Measurements from ENCODE around the gene CCDC40.

DNA sequence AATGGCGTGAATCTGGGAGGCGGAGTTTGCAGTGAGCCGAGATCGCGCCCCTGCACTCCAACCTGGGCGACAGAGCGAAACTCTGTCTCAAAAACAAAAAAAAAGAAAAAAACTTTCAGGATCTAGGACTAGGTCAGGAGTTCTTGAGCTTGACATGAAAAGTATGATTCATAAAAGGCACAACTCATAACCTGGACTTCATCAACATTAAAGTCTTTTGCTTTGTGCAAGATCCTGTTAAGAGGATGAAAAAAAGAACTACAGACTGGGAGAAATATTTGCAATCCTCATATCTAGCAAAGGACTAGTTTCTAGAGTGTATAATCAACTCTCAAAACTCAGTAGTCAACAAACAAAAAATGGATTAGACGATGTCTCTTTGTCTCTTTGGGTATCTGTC lies 40.7 kb upstream of the CCDC40 start:
- TF ChIP-seq MAF1 (CRISPR knock-in tag; IDR thresholded peaks at IDR 0.05; ENCODE audit: borderline replicate concordance) (no peak), KDM1A (CRISPR knock-in tag; IDR thresholded peaks at IDR 0.05) (no peak), MXD4 (CRISPR knock-in tag; IDR thresholded peaks at IDR 0.05) (no peak), ZNF615 (CRISPR knock-in tag; IDR thresholded peaks at IDR 0.05; ENCODE audit: borderline replicate concordance) (no peak), ZNF296 (CRISPR knock-in tag; conservative IDR thresholded peaks at IDR 0.05) (no peak), ZNF274 (CRISPR knock-in tag; IDR thresholded peaks at IDR 0.05) (no peak), TCF12 (IDR thresholded peaks at IDR 0.05) (no peak), TCF12 (CRISPR knock-in tag; IDR thresholded peaks at IDR 0.05) (no peak), YY1 (IDR thresholded peaks at IDR 0.05; ENCODE audit: insufficient read depth, insufficient replicate concordance, low read depth, low read length) (no peak), PHF8 (CRISPR knock-in tag; IDR thresholded peaks at IDR 0.05) (no peak), FOXK2 (IDR thresholded peaks at IDR 0.05) (no peak), POLR2AphosphoS2 (IDR thresholded peaks at IDR 0.05; ENCODE audit: low read depth, low read length) (no peak), ZNF292 (CRISPR knock-in tag; IDR thresholded peaks at IDR 0.05; ENCODE audit: borderline replicate concordance, low read depth) (no peak)
- TF ChIP-seq, protein P1, sequence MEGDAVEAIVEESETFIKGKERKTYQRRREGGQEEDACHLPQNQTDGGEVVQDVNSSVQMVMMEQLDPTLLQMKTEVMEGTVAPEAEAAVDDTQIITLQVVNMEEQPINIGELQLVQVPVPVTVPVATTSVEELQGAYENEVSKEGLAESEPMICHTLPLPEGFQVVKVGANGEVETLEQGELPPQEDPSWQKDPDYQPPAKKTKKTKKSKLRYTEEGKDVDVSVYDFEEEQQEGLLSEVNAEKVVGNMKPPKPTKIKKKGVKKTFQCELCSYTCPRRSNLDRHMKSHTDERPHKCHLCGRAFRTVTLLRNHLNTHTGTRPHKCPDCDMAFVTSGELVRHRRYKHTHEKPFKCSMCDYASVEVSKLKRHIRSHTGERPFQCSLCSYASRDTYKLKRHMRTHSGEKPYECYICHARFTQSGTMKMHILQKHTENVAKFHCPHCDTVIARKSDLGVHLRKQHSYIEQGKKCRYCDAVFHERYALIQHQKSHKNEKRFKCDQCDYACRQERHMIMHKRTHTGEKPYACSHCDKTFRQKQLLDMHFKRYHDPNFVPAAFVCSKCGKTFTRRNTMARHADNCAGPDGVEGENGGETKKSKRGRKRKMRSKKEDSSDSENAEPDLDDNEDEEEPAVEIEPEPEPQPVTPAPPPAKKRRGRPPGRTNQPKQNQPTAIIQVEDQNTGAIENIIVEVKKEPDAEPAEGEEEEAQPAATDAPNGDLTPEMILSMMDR (CRISPR knock-in tag; IDR thresholded peaks at IDR 0.05): no peak
- TF ChIP-seq, protein P2, sequence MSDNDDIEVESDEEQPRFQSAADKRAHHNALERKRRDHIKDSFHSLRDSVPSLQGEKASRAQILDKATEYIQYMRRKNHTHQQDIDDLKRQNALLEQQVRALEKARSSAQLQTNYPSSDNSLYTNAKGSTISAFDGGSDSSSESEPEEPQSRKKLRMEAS (IDR thresholded peaks at IDR 0.05): no peak
